SJCRH30 (cell line): ENCODE results near the gene HEATR5A. TPM values are rescaled to one million over a fixed set of nuclear protein-coding genes. Genes with fewer than 3 reads are reported as not detected.
"Not testable (repeated sequence)": the region's sequence is repeated elsewhere in the genome, so short reads cannot be mapped to it uniquely, and the experiment has no call there.

Experiments used
- DNase-seq, 2 experiments: peaks; one replicate each; pipeline ENCODE4 v3.0.0-alpha.2; 2015 to 2020
- H3K27ac ChIP-seq: fragments of 250-450 bp; sonication (Bioruptor Pico); 2 replicates; pipeline ENCODE4 v1.5.1; 2020; ENCODE audit warnings: mild to moderate bottlenecking, moderate library complexity
- H3K27me3 ChIP-seq: fragments of 250-450 bp; sonication (Bioruptor Pico); 2 replicates; pipeline ENCODE4 v1.5.1; 2020; ENCODE audit warnings: mild to moderate bottlenecking, moderate library complexity
- H3K36me3 ChIP-seq: fragments of 250-450 bp; sonication (Bioruptor Pico); 2 replicates; pipeline ENCODE4 v1.5.1; 2020; ENCODE audit warnings: mild to moderate bottlenecking, moderate library complexity
- H3K4me1 ChIP-seq: fragments of 250-450 bp; sonication (Bioruptor Pico); 2 replicates; pipeline ENCODE4 v1.5.1; 2020; ENCODE audit warnings: mild to moderate bottlenecking, moderate library complexity
- H3K4me3 ChIP-seq: fragments of 250-450 bp; sonication (Bioruptor Pico); 2 replicates; pipeline ENCODE4 v1.5.1; 2020; ENCODE audit warnings: mild to moderate bottlenecking, moderate library complexity
- H3K9me3 ChIP-seq: fragments of 250-450 bp; sonication (Bioruptor Pico); replicated peaks from 2 replicates; pipeline ENCODE4 v1.5.1; 2020; ENCODE audit warnings: mild to moderate bottlenecking, moderate library complexity
- total RNA-seq: library from RNA; depleted of rRNA; stranded (reverse); fragments of >200 nt; shearing (Covaris generic); gene quantifications from 2 replicates; pipeline ENCODE4 v1.2.3, GENCODE V29; 2014; rRNA removed

HEATR5A gene
- total RNA-seq, result 15.5 and 20.6 TPM in 2 replicates

DNA sequence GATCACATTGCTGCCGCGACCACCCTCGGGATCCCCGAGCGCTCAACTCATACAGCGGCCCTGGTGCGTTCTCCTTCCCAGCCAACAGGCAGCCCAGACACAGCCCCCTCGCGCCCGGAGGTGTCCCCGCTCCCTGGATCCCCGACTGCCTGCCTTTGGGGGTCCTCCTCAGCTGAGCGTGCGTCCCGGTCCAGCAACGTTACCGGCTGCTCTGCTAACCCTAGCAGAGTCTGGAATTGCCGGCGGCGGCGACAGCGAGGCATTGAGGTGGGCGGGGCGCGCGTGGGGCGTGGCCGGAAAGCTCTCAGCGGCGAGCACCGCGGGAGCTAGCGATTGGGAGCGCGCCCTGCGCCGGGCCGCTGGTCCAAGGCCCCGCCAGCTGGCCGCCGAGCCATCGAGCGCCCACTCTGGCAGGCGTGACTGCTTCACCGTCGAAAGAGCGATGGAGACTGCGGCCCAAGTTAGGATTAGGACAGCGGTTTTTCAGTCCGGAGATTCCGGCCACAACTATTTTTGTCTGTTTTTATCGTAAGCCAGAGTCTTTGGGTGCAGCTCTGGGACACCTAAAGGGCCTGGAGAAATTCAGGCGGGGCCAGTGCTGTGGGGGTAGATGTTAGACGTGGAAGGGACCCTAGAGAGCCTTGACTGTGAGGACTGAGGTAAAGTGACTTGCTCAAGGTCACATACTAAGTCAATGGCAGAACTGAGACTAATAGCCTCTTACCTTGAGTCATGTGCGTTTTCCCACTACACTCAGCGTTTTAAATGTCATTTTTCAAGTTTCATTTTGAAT is at the start of gene HEATR5A:
Gene HEATR5A, minus strand, starts transcription at position 232 of the 793 bp plus-strand sequence. CDS start 17,575 bp downstream, outside the sequence.
- DNase-seq, result peak; percentile 94 to 96
- H3K27ac ChIP-seq, result peak within 1 kb of the TSS; percentile 69
- no peaks in the 10 kb centered on the region for H3K27me3 ChIP-seq
- H3K4me3 ChIP-seq, result peak within 1 kb of the TSS; percentile 89
- H3K9me3 ChIP-seq, result no peaks in the 10 kb centered on the region
- peaks cover 7% of the 10 kb centered on the region for H3K4me1 ChIP-seq
- H3K36me3 ChIP-seq, result no peaks in the 10 kb centered on the region

DNA sequence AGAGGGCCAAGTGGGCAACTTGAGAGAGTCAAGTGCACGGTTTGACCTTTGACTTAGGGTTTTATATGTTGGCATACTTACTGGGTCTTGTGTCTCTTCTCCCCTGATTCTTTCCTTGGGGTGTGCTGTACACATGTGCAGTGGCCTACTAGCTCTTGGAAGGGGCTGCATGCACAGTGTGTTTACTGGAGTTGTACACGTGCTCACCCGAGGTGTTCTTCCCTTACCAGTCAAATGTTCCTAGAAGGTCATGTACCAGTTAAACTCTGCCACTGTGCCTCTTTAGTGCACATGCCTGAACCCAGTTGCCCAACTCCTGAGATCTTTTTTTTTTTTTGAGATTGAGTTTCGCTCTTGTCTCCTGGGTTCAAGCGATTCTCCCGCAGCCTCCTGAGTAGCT is 46.2 kb upstream of the HEATR5A start:
- H3K4me1 ChIP-seq, result no peaks in the 10 kb centered on the region
- no peaks in the 10 kb centered on the region for H3K27me3 ChIP-seq
- no peak overlapping the region for H3K27ac ChIP-seq
- H3K9me3 ChIP-seq, result no peaks in the 10 kb centered on the region
- H3K4me3 ChIP-seq, result no peak overlapping the region
- H3K36me3 ChIP-seq, result no peaks in the 10 kb centered on the region
- DNase-seq, result no peak

- Histone ChIP-seq H3K27me3 (no peaks in the 10 kb centered on the region), H3K27ac (no peak overlapping the region), H3K4me3 (no peak overlapping the region), H3K36me3 (no peaks in the 10 kb centered on the region), H3K9me3 (no peaks in the 10 kb centered on the region), H3K4me1 (no peaks in the 10 kb centered on the region)
- DNase-seq, result no peak
Measured at GRCh38 chr14:31465111-31465510, 44.8 kb upstream of the HEATR5A start.

GRCh38 chr14:31462450-31462849 is 42.1 kb upstream of the HEATR5A start:
- not testable (repeated sequence) for H3K27ac ChIP-seq, H3K9me3 ChIP-seq, DNase-seq, H3K4me1 ChIP-seq, H3K4me3 ChIP-seq, H3K36me3 ChIP-seq, H3K27me3 ChIP-seq

- Histone ChIP-seq H3K4me1 (peaks cover 6% of the 10 kb centered on the region; the same call in 1 of the 2 replicates), H3K27ac (no peak overlapping the region), H3K36me3 (no peaks in the 10 kb centered on the region), H3K9me3 (no peaks in the 10 kb centered on the region), H3K27me3 (no peaks in the 10 kb centered on the region), H3K4me3 (no peak overlapping the region)
- no peak for DNase-seq
Measured at GRCh38 chr14:31461545-31461944, 41.2 kb upstream of the HEATR5A start.

DNA sequence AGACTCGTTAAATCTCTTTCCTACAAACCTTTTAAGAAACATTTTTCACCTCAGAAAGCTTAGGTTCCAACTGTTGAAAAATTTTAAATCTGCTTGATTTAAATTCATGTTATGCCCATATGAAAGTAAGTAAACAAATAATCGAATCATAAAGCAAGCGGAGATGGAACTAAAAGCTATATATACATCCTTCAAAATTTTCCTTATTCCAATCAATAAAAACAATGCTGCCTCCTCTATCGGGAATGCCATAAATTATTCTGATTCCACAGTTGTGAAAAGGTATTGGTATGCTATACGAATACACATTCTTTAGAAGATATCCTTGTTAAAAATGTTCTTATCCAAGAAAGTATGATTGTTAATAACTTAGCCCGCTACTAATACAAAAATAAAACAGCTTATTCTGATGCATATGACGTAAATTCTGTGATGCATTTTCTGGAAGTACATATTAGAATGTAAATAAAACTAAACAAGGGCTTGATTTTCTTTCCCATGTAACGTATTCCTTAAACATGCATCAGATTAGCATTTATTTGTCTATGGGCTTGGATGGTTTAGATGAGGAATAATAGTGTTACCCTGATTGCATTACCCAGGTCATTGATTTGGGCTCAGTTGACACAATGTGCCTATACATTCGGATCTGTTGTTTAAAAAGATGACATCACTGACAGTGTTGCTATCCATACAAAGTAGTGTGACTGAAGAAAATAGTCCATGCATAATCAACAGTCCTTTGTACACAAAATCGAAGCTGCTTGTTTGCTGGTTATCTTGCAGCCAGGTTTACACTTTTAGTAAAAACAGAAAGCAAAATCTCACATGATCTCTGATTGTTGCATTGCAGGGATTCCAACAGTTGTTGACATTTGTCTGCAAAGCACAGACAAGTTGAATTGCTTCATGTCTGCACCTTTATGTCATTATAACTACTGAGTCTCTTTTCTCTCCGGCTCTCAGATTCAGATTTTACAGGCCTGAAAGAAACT is 37.6 kb upstream of the HEATR5A start:
- no peak overlapping the region for H3K27ac ChIP-seq
- peak overlapping the region; percentile 93 for H3K4me3 ChIP-seq
- peak in 1 of 2 experiments; percentile 15 for DNase-seq
- peaks cover 6% of the 10 kb centered on the region; the same call in 1 of the 2 replicates for H3K4me1 ChIP-seq
- H3K9me3 ChIP-seq, result no peaks in the 10 kb centered on the region
- no peaks in the 10 kb centered on the region for H3K27me3 ChIP-seq
- no peaks in the 10 kb centered on the region for H3K36me3 ChIP-seq

DNA sequence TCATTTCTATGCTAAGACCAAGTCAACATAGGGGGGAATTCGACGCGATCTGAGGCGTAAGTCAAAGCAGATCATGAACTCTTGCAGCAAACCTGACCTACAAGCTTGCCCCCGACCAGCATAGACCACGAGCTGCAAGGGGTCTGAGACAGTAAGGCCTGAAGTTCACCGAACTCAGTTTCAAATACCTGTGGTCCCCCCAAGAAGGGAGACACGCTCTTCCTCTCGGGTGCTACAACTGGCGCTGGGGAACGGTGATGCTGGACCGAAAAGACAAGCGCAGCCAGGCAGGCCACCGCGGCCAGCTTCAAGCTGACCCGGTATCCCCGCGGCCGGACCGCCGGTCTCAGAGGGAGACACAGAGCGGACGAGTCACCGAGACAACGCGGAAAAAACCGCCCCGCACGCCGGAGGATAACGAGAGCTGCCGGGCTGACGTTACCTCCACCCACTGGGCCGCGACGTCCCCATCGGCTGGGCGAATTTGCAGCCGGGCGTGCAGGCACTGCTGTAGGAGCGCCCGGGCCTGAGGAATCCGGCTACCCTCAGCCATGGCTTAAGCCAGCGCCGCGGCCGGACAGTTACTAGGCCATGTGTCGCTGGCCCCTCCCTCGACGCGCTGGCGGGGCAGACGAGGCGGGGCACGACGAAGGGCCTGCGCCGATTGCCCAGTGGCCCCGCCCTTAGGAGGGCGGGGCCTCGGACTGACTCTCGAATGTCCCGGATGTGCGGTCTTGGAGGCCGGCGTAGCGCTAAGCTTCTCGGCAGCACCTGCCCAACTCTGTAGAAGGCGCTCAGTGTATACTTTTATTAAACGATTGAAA is 36.7 kb upstream of the HEATR5A start, which contains the start of gene DTD2:
Gene DTD2, minus strand, starts transcription at position 666 of the 824 bp plus-strand sequence. Its CDS starts 113 bp downstream, at position 553.
- Histone ChIP-seq H3K36me3 (peaks cover 3% of the 10 kb centered on the region), H3K9me3 (no peaks in the 10 kb centered on the region), H3K27ac (peak within 1 kb of the TSS; percentile 88), H3K4me1 (peaks cover 6% of the 10 kb centered on the region; the same call in 1 of the 2 replicates), H3K4me3 (peak within 1 kb of the TSS; percentile 93), H3K27me3 (no peaks in the 10 kb centered on the region)
- peak; percentile 94 to 97 for DNase-seq

DNA sequence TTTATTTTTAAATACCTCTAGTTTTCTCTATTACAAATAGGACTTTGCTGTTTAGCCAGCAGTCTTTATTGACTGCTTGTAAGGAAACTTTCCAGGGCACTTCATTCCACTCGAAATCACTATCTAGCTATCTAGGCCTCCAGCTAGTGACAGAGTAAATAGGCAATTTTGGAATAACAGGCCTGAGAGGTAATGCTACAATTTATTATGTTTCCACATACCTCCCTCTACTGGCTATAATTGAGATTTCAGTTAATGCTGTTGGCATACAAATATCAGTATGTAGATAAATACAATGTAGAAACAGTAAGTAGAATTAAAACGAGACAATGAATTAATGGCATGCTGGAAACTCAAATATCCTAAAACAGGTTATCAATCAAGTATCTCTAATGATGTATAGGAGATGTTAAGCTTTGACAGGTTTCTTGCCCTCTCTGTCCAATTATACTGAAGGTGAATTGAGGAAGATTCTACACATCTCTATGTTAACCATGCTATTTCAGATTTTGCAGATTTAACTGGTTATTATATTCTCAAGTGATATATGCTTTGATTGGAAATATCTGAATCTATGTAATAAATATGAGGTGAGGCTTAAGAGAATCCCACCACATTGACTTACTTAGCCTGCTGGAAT is 29.7 kb upstream of the HEATR5A start:
- peak in 1 of 2 experiments; percentile 50 for DNase-seq
- no peaks in the 10 kb centered on the region for H3K4me1 ChIP-seq
- no peaks in the 10 kb centered on the region for H3K9me3 ChIP-seq
- no peak overlapping the region for H3K27ac ChIP-seq
- H3K4me3 ChIP-seq, result no peak overlapping the region
- H3K27me3 ChIP-seq, result no peaks in the 10 kb centered on the region
- peaks cover 13% of the 10 kb centered on the region for H3K36me3 ChIP-seq

DNA sequence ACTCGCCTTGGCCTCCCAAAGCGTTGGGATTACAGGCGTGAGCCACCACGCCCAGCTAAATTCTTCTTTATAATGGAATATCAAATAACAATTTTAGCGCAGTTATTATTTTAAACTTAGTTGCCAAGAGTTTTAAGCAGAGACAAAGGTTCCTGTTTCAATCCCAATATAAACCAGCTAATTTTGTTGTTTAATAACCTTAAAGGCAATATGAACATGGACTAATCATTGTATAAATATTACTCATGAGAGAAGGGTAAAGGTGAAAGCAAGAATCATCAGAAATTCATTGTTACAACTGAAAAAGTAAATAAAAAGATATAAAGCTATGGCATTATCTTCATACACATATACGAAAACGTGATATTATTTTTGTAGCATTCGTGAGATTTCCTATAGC is 28.8 kb upstream of the HEATR5A start:
- Histone ChIP-seq H3K4me1 (no peaks in the 10 kb centered on the region), H3K36me3 (peaks cover 13% of the 10 kb centered on the region), H3K27ac (no peak overlapping the region), H3K27me3 (no peaks in the 10 kb centered on the region), H3K4me3 (no peak overlapping the region), H3K9me3 (no peaks in the 10 kb centered on the region)
- no peak for DNase-seq

DNA sequence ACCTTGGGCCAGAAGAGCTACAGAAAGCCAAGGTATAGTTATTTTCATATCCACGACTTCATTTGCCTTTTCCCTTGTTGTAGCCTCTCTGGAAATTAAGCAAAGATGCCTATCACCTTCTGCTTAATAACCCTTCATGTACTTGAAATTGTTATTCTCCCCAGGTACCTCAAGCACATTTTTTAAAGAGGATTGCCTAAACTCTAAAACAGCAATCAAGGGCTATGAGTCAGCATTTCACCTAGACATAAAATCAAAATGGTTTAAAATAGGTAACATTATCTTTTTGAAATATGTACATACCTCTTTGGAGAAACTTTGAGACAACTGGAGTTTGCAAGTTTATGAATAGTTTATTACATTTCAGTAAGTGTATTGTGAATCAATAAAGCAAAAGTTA is 25.4 kb upstream of the HEATR5A start:
- Histone ChIP-seq H3K27ac (no peak overlapping the region), H3K4me1 (no peaks in the 10 kb centered on the region), H3K9me3 (no peaks in the 10 kb centered on the region), H3K27me3 (no peaks in the 10 kb centered on the region), H3K4me3 (no peak overlapping the region), H3K36me3 (peaks cover 4% of the 10 kb centered on the region; the same call in 1 of the 2 replicates)
- no peak for DNase-seq

DNA sequence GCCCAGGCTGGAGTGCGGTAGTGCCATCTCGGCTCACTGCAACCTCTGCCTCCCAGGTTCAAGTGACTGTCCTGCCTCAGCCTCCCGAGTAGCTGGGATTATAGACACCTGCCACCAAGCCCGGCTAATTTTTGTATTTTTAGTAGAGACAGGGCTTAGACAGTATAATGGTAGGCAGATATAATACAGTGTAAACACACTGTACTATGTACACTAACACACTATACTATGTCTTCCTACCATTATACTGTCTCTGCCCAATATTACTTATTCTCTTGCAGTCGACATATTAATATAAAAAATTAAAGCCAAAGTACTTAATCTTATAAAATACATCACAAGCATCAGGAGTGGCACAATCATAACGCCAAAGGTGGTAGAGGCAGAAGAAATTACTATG is 21.9 kb upstream of the HEATR5A start:
- H3K27ac ChIP-seq, result no peak overlapping the region

GRCh38 chr14:31441273-31442111 is 21.1 kb upstream of the HEATR5A start:
- H3K9me3 ChIP-seq, result no peaks in the 10 kb centered on the region; the same call in 1 of the 2 replicates
- H3K4me1 ChIP-seq, result no peaks in the 10 kb centered on the region
- H3K4me3 ChIP-seq, result no peak overlapping the region
- no peaks in the 10 kb centered on the region for H3K36me3 ChIP-seq
- no peak for DNase-seq
- H3K27me3 ChIP-seq, result no peaks in the 10 kb centered on the region
- H3K27ac ChIP-seq, result no peak overlapping the region

More for the DNA sequence above, 21.9 kb upstream of the HEATR5A start:
- no peaks in the 10 kb centered on the region for H3K36me3 ChIP-seq
- no peak overlapping the region for H3K4me3 ChIP-seq
- H3K27me3 ChIP-seq, result no peaks in the 10 kb centered on the region
- no peaks in the 10 kb centered on the region; the same call in 1 of the 2 replicates for H3K9me3 ChIP-seq
- no peak for DNase-seq
- H3K4me1 ChIP-seq, result no peaks in the 10 kb centered on the region

- H3K27me3 ChIP-seq, result no peaks in the 10 kb centered on the region
- H3K36me3 ChIP-seq, result no peaks in the 10 kb centered on the region
- H3K9me3 ChIP-seq, result no peaks in the 10 kb centered on the region; the same call in 1 of the 2 replicates
- DNase-seq, result no peak
- H3K4me3 ChIP-seq, result no peak overlapping the region
- no peak overlapping the region for H3K27ac ChIP-seq
- H3K4me1 ChIP-seq, result no peaks in the 10 kb centered on the region
Measured at GRCh38 chr14:31440280-31440679, 19.9 kb upstream of the HEATR5A start.
